Activated T-helper 1 cell treated with Interleukin-2 at 50 U/mL for 16 hours (primary cell): Measurements from ENCODE around the gene AKAP9.
"Not testable (repeated sequence)": the region's sequence is repeated elsewhere in the genome, so short reads cannot be mapped to it uniquely, and the experiment has no call there.

Experiments used
- DNase-seq: peaks from one replicate; pipeline ENCODE4 v3.0.0-alpha.2; 2020; ENCODE audit warnings: low read depth

The AKAP9 gene

DNA sequence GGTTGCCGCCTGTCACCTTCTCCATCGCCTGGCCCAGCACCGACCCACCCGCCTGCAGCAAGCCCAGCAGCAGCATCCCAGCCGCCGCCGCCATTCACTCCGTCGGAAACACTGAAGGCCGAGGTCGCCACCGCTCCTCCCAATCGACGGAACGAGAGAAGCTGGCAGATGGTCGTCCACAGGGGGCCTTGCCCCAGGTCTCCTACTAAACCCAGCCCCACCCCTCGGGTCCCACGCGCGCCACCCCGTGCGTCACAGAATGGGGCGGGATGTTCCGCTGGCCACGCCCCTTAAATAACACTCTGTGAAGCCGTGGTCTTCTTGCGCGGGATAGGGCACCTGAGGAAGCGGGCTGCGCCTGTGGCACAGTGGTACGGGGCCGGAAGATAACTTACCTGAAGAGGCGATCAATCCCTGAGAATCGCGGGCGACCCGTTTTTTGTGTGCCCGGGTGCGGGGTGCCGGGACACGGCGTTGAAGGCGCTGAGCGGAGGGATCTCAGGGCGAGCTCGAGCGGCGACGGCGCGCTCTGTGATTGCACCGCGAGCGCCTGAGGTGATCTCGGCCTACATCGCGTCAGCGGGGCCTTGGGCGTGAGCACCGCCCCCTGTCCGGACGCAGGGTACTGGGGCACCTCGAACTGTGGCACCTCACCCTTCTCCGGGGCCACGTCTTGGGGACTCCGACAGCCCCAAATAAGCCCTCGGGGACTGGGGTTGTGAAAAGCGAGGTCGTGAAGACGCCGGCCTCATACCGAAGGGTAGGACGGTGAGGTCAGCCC lies 193.8 kb downstream of the AKAP9 start, which contains the start of gene CYP51A1:
TSS of gene CYP51A1 (minus strand) at position 207 of the 781 bp plus-strand sequence. CDS start at position 94, 113 bp downstream.
- peak; percentile 84 for DNase-seq

DNA sequence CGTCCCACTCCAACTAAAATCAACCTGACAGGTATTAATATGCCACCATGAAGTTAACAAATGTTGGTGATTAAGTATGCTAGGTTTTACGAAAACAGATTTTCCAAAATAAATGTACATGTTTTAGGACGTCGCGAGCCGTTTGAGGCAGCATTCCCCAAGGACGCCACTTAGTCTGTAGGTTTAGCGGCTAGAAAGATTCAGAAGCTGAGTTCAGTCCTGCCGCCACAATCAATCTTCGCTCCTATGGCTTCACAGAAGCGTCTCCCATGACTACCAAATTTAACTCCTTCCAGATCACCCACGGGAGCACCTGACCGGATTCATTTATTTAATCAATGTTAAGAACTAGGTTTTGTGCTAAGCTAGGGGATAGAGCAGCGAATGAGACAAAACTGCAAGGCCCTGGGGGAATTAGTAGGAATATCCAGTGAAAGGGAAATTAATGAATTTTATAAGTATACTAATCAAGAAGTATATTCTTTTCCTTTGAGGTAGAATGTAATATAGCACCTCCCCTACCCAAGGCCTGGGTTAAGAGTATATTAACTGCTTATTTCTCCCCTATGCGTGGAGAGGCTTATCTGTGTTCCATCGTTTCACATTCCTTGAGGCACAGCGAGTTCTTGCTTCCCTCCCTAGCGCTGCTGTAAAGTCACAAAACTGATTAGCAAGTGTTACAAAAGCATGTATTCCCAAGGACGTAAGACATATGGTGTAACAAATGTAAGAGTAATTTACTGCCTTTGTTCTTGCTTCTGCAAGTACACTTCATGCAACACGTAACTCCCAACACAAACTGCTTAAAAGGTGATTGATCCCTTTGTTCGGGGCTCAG lies 194.6 kb downstream of the AKAP9 start:
- no peak for DNase-seq

DNA sequence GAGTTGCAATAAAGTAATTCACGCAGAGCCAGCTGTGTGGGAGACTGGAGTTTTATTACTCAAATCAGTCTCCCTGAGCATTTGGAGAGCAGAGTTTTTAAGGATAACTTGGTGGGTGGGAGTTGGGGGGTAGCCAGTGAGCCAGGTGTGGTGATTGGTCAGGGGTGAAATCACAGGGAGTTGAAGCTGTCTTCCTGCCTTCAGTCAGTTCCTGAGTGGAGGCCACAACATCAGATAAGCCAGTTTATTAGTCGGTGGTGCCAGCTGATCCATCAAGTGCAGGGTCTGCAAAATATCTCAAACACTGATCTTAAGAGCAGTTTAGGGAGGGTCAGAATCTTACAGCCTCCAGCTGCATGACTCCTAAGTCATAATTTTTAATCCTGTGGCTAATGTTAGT lies 196.9 kb downstream of the AKAP9 start:
- no peak for DNase-seq

DNA sequence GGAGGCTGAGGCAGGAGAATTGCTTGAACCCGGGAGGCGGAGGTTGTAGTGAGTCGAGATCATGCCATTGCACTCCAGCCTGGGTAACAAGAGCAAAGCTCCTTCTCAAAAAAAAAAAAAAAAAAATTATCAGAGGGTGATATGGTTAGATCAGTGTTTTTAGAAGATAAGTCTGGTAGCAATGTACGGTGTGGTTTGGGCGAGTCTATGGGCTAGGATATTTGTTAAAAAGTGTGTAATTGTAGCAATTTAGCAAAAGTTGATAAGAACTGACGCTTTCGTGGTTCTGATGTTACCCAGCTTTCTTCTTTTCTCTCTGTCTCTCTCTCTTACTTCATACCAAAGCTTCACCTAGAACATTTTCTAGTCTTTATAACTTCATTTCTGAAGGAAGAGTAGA lies 200.5 kb downstream of the AKAP9 start:
- no peak for DNase-seq

DNA sequence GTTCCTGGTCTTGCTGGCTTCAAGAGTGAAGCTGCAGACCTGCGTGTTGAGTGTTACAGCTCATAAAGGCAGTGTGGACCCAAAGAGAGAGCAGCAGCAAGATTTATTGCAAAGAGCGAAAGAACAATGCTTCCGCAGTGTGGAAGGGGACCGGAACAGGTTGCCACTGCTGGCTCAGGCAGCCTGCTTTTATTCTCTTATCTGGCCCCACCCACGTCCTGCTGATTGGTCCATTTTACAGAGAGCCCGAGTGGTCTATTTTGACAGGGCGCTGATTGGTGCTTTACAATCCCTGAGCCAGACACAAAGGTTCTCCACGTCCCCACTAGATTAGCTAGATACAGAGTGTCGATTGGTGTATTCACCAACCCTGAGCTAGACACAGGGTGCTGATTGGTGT lies 202.1 kb downstream of the AKAP9 start:
- not testable (repeated sequence) for DNase-seq

DNA sequence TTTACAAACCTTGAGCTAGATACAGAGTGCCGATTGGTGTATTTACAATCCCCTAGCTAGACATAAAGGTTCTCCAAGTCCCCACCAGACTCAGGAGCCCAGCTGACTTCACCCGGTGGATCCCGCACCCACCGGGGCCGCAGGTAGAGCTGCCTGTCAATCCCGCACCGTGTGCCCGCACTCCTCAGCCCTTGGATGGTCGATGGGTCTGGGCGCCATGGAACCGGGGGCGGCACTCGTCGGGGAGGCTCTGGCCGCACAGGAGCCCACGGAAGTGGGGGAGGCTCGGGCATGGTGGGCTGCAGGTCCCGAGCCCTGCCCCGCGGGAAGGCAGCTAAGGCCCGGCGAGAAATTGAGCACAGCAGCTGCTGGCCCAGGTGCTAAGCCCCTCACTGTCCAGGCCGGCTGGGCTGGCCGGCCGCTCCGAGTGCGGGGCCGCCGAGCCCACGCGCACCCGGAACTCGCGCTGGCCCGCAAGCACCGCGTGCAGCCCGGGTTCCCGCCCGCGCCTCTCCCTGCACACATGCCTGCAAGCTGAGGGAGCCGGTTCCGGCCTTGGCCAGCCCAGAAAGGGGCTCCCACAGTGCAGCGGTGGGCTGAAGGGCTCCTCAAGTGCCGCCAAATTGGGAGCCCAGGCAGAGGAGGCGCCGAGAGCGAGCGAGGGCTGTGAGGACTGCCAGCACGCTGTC lies 202.7 kb downstream of the AKAP9 start:
- not testable (repeated sequence) for DNase-seq

DNA sequence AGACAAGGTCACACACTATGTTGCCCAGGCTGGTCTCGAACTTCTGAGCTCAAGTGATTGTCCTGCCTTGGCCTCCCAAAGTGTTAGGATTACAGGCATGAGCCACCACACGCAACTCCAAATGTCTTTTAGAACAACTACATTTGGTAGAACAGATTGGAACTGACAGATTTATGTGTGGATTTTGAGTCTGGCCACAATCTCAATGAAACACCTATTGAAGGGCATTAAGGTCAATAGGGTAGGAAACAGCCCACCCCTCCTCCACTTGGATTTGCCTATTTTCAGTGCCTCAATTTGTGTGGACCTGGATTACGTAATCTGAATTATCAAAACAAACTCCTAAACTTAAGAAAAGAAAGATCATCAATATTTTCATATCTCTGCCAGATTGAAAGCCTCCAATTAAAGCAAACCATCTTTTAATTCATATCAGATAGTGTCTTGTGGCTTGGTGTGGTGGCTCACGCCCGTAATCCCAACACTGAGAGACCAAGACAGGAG lies 209.1 kb downstream of the AKAP9 start:
- DNase-seq = no peak

DNA sequence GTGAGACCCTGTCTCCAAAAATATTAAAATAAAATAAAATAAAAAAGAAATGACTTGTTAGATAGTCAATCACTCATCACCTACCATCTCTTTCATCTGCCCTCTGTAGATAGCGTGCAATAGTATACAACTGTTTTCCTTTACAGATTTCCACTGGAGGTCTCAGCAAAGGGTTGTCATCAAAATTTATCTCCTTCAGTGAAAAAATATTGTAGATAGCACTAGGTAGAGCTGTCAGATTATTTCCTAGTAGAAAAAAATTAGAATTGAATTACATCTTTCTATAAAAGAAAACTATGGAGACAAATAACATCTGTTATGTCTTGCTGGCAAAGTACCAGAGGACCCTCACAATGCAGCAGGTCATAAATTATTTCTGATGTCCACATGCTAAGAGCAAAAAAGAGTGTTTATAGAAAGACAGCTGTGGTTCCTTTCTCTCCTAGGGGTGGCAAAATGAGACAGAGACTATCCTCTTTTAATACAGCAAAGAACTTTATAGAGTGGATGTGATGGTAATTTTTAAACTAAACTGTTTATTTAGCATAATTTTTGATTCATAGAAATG lies 209.9 kb downstream of the AKAP9 start:
- no peak for DNase-seq

DNA sequence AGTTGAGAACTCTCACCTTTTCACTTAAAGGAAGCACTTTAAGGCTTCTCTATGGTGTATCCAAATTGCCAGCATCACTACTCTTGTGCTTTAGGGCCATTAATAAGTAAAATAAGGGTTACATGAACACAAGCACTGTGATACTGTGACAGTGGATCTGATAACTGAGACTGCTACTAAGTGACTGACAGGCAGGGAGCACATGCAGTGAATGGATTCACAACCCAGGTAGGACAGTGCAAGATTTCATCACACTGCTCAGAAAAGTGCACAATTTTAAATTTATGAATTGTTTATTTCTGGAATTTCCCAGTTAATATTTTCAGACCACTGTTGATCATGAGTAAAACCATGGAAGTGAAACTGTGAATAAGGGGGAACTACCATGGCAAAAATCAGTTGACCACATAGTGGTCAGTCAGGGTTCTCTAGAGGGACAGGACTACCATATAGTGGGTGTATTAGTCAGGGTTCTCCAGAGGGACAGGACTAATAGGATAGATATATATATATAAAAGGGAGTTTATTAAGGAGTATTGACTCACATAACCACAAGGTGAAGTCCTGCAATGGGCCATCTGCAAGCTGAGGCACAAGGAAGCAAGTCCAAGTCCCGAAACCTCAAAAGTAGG lies 214.6 kb downstream of the AKAP9 start:
- no peak for DNase-seq

DNA sequence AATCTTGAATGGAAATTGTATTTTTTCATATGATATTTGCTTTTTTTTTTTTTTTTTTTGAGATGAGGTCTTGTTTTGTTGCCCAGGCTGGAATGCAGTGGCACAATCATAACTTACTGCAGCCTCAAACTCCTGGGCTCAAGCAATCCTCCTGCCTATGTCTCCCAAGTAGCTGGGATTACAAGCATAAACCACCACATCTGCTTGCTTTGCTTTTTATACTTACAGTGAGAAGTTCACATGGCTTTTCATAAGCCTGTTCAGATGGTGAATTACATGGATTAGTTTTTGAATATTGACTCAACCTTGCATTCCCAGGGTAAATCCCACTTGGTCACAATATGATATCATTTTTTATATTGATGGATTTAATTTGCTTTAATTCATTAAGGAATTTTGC lies 216.3 kb downstream of the AKAP9 start:
- DNase-seq = no peak

DNA sequence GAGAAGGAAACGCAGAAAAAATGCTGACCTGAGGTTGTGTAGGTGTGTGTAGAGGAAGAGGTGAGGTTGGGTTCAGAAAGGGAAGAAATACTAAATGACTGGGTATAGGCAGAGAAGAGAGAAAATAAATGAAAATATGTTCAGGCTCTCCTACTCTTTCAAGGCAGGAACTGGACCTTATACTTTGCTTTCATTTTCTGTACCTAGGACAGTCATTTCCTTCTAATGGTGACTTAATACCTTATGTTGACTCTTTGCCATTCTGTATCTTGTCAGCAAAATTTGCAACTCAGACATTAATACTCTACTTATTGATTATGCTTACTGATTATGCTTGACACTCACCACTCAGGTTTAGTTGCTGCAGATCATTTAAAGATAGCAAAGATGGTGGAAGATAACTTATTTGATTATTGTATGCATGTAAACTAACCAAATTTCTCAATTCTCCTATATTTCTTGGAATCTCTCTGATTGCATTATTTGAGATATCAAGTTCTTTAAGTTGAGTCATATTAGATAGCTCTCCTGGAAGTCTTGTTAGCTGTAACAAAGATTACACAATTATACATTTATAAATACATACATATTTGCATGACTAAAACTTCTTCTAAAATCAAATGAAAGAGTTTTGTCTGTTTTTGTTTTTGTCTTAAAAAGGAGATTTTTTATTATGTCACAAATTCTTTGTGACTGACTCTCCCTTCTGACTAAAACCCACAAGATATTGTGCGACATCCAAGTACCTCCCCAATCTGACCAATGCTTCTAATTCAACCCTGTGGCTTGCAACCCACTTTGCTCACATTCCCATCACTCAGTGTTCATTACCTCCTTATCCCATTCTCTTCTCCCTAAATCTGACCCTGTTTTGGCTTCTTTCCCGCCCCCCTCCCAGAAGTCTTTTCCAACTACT lies 218.3 kb downstream of the AKAP9 start:
- DNase-seq = no peak
